GM12873 (cell line): ENCODE data around the gene GRID2IP.

ENCODE experiments used
- TF ChIP-seq, protein P1 (sequence below): IDR thresholded peaks from 2 replicates; pipeline ENCODE4 v1.5.1; 2012; ENCODE audit warnings: low read depth, mild to moderate bottlenecking, moderate library complexity, low read length, control low read depth; ENCODE audit not compliant: insufficient read depth; ENCODE audit errors: missing control alignments

Gene GRID2IP

DNA sequence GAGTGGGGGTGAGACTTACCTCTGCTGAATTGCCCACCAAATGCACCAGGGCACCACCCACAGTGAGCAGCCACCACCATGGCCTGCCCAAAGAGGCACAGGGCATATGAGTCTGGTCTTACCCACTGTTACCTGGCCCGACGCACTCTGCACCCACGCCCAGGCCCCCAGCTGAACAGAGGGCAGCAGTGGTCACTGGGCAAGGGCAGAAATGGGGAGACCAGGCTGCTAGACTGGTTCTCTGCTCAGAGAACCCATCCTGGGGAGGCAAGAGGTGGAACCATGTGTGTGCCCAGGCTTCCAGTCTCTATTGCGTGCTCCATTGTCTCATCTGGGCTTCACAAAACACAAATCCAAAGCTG lies 64.1 kb downstream of the GRID2IP start:
- TF ChIP-seq, protein P1, sequence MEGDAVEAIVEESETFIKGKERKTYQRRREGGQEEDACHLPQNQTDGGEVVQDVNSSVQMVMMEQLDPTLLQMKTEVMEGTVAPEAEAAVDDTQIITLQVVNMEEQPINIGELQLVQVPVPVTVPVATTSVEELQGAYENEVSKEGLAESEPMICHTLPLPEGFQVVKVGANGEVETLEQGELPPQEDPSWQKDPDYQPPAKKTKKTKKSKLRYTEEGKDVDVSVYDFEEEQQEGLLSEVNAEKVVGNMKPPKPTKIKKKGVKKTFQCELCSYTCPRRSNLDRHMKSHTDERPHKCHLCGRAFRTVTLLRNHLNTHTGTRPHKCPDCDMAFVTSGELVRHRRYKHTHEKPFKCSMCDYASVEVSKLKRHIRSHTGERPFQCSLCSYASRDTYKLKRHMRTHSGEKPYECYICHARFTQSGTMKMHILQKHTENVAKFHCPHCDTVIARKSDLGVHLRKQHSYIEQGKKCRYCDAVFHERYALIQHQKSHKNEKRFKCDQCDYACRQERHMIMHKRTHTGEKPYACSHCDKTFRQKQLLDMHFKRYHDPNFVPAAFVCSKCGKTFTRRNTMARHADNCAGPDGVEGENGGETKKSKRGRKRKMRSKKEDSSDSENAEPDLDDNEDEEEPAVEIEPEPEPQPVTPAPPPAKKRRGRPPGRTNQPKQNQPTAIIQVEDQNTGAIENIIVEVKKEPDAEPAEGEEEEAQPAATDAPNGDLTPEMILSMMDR, result no peak

GRCh38 chr7:6486438-6487183 lies 64.7 kb downstream of the GRID2IP start:
- TF ChIP-seq, protein P1, result no peak

- TF ChIP-seq, protein P1, result no peak
These were observed 68.5 kb downstream of the GRID2IP start for GRCh38 chr7:6482743-6483119.

- TF ChIP-seq, protein P1, result no peak
These were observed 69.0 kb downstream of the GRID2IP start for GRCh38 chr7:6482307-6482706.

DNA sequence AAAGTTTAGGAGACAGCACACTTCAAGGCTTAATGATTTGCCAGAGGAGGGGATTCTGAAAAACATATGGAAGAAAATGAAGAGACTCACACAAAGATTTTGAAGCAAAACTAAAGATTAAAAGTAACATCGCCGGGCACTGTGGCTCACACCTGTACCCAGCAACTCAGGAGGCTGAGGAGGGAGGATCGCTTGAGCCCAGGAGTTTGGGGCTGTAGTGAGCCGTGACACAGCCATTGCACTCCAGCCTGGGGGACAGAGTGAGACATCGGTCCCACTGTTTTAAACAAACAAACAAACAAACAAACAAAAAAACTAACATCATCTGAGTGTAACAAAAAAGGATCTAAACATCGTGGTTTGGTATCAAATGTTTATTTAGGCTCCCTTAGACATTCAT lies 69.8 kb downstream of the GRID2IP start:
- TF ChIP-seq, protein P1, result no peak

DNA sequence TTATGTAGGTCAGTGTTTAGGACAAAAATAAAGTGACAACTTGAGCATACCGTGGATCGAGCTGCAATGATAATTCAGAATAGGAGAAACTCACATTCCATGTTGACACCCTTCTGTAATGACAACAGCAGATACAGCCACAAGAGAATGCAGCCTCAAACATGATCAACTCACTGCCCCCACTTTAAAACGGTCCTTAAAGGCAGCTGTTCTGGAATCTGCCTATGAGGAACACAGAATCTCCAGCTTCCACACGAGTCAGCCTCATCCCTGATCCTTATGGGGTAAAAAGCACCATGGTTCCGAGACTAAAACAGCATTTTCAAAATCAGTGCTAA lies 71.0 kb downstream of the GRID2IP start:
- TF ChIP-seq, protein P1, result no peak

DNA sequence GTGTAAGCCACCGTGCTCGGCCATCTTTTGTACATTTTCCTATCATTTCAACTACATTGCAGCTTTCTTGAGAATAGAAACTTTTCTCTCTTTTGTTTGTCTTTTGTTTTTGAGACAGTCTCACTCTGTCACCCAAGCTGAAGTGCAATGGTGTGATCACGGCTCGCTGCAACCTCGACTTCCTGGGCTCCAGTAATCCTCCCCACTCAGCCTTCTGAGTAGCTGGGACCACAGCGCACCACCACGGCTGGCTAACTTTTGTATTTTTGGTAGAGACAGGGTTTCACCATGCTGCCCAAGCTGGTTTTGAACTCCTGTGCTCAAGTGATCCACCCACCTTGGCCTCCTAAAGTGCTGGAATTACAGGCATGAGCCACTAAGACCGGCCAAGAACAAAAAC lies 72.2 kb downstream of the GRID2IP start:
- TF ChIP-seq, protein P1, result no peak
